NCI-H128 (cell line): Measurements from ENCODE around the gene AUTS2.

ENCODE experiments used
- DNase-seq: peaks from one replicate; lab custom pipeline; 2025; ENCODE audit not compliant: unreplicated experiment; lab: John Stamatoyannopoulos, UW

Gene AUTS2

GRCh38 chr7:70600993-70601392, 1002.7 kb downstream of the AUTS2 start:
- no peak for DNase-seq

- DNase-seq, result no peak
These were observed 1003.8 kb downstream of the AUTS2 start for GRCh38 chr7:70602117-70602516.

GRCh38 chr7:70607281-70607680, 1009.0 kb downstream of the AUTS2 start:
- DNase-seq, result no peak

- DNase-seq, result no peak
These were observed 1009.5 kb downstream of the AUTS2 start for GRCh38 chr7:70607759-70608158.

- DNase-seq, result no peak
These were observed 1010.0 kb downstream of the AUTS2 start for GRCh38 chr7:70608229-70608628.

GRCh38 chr7:70612811-70613210, 1014.5 kb downstream of the AUTS2 start:
- DNase-seq, result no peak

GRCh38 chr7:70614237-70615045, 1016.2 kb downstream of the AUTS2 start:
- DNase-seq, result peak; percentile 50

GRCh38 chr7:70615066-70615606, 1016.9 kb downstream of the AUTS2 start:
- DNase-seq, result no peak

GRCh38 chr7:70616211-70616610, 1017.9 kb downstream of the AUTS2 start:
- DNase-seq, result no peak

- no peak for DNase-seq
These were observed 1018.5 kb downstream of the AUTS2 start for GRCh38 chr7:70616821-70617220.

GRCh38 chr7:70618020-70618551, 1019.8 kb downstream of the AUTS2 start:
- no peak for DNase-seq

- no peak for DNase-seq
These were observed 1020.9 kb downstream of the AUTS2 start for GRCh38 chr7:70619130-70619529.

GRCh38 chr7:70619659-70620058, 1021.4 kb downstream of the AUTS2 start:
- DNase-seq, result no peak

- DNase-seq, result no peak
These were observed 1022.2 kb downstream of the AUTS2 start for GRCh38 chr7:70620333-70621055.

GRCh38 chr7:70621954-70622600, 1023.8 kb downstream of the AUTS2 start:
- DNase-seq, result no peak

- DNase-seq, result no peak
These were observed 1024.7 kb downstream of the AUTS2 start for GRCh38 chr7:70622936-70623335.

- DNase-seq, result no peak
These were observed 1026.3 kb downstream of the AUTS2 start for GRCh38 chr7:70624500-70625103.

- DNase-seq, result no peak
These were observed 1029.2 kb downstream of the AUTS2 start for GRCh38 chr7:70627461-70627860.

GRCh38 chr7:70630440-70630817, 1032.2 kb downstream of the AUTS2 start:
- DNase-seq, result no peak

GRCh38 chr7:70630818-70631457, 1032.7 kb downstream of the AUTS2 start:
- DNase-seq, result peak; percentile 27
